NCI-H2029 treated with DMSO at 0.1 percent for 48 hours (cell line): Measurements from ENCODE around the gene SAMMSON.

Source experiments
- DNase-seq: peaks from one replicate; lab custom pipeline; 2025; lab: John Stamatoyannopoulos, UW

SAMMSON gene

DNA sequence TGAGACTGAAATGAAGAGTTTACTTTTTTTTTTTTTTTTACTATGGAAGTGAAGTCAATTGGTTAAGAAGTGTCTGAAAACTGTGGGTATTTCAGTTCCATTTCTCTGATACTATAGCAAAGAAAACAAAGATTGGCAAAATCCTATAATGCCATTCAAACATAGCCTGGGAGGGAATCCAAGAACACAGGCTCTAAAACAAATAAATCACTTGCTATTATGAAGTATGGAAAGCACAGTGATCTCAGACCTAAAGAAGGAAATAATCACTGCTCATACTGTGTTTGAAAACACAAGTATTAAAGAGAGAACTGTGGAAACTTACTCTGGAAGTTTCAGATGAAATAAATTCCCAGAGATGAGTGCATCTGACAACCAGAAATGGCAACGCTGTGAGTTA, 12.0 kb downstream of the SAMMSON start:
- no peak for DNase-seq

DNA sequence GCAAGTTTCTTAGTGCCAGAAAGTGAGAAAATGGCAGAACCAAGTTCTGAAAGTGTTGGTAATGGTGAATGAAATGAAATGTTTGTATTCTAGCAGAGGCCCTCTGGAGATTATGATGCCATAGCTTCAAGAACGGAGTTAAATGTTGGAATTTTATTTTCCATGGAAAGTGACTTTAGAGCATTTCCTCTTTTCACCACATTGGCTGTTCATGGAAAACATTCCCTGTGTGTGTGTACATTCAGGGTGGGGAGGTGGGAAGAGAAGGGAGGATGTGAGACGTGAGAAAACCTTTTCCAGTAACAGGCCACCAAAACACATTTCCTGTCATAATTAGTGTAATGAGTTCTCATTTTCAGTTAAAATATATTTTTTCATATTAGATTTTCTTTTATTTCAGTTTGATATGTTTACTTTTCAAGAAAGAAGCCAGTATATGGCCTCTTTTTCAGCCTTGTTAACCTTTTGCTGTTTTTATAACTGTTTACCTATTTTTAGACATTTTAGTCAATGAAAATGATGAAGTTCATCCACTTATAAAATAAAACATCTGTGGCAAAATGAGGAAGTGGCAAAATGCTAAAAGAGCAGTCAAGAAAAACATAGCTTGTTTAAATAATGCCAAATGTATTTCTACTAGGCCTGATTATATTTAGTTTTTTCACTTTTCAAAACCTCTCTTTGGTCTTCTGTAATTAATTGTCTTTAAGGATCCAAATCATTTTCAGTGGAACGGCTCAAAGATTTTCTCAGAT, 21.6 kb downstream of the SAMMSON start:
- DNase-seq = no peak

DNA sequence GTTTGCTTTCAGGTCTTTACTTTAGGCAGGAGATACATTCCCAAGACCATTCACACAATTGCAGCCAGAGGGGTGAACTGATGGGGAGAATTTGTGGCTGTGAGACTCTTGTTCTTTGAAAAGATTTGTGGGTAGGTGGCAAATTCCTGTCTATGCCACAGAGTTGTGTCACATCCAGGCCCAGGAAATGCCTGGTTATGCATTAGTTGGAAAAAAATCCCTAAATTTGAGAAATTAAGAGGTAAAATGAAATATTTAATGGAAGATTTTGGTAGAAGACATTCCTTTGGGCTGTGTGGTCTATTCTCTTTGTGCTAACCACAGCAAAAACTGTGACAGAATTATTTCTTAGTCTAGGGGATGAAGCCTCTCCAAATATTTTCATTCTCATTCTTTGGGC, 28.8 kb downstream of the SAMMSON start:
- DNase-seq = no peak

DNA sequence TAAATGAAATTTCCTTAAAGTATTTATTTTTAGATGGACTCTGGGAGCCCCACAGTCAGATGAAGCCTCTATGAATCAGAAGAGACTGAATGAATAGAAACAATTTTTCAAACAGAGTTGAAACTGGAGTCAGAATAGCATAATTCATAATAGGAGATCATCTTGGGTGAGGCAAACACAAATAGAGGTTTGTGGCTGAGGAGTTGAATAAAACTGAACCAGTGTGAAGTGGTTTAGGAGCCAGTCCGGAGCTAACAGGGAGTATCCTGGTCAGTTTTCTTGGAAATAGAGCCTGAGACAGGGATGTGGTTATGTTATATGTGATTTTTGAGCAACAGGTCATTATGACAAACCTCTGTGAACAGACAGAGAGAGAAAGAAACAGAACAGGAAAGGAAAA, 39.2 kb downstream of the SAMMSON start:
- no peak for DNase-seq

DNA sequence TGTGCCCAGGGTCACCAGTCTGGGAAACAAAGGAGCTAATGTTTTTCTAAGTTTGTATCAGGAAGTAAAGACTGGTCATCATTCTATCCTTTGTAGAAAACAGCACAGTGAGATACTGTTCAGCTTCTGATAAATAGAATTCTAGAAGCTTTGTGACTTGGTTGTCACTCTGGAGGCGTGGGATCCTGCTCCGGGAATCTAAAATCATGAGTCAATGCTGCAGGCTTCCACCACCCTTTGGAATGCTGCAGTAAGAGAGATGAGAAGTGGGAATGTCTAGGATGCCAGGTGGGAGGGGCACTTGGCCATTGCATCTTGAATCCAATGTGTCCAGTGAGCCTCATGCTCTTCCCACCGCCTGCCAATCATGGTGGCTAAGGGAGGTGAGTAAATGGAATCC, 40.9 kb downstream of the SAMMSON start:
- no peak for DNase-seq

DNA sequence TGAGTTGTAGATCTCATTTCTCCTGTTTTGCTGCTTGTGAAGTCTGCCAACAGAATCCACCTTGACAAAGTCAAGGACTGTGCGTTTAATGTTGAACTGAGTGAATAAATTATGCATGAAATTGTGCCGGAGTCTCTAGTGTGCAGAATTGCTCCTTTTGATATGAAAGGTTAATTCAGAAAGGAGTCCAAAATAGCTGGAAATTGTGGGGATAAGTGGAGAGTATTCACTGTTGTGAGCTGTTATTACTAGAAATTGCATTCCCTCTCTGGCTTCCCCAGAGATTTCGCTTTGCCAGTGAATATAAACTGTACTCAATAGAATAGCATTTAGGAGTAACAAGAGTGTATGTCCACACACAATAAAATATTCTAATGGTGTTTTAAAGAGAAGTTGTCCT, 43.1 kb downstream of the SAMMSON start:
- DNase-seq = no peak

DNA sequence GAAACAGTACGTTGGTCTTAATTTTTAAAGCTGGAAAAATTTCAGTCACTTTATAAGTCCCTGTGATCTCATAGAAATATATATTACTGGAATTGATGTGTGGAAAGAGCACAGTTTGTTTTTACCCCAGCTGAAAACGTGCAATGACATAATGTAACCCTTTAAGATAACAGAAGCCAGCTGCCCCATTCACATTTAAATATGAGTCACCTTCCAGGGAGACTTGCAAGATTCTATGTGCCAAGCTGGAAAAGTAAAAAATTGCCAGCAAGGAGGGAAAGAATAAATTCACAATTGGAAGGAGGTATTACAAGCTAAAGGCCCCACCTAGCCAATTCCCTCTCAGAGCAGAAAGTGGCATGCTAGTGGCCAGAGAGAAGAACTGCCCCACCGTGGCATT, 50.2 kb downstream of the SAMMSON start:
- no peak for DNase-seq

DNA sequence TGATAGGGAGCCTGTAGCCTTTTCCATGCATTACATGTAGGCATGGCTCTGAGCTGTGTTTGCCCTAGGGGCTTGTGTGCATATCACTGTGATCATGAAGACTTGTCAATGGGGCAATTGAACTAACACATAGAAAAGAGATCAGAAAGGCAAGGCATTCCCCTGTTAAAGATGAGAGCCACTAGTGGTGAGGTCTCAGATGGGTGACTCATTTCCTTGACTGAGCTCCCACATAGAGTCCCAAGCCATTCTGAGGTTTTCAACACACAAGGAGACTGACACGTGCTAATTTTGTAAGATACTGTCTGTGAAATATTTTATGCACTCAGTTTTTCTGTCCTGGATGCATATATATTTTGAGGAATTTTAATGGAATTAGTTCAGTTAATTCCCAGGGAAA, 53.8 kb downstream of the SAMMSON start:
- DNase-seq = no peak

DNA sequence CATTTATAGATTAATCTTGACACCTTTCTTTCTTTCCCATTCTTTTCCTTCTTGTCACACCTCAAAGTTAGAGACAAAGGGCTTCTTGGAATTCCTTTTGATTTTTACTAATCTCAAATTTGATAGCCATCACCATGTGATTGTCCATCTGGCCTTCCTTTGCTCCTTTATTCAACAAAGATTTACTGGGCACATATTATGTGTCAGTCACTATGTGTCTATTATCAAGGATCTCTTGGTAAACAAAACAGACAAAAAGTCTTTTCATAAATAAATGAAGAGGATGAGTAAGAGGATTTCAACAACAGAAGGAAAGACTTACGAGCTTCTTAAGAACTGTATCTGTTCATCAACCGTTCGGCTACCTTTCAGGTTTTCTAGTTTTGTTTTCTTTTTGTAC, 56.5 kb downstream of the SAMMSON start:
- no peak for DNase-seq

DNA sequence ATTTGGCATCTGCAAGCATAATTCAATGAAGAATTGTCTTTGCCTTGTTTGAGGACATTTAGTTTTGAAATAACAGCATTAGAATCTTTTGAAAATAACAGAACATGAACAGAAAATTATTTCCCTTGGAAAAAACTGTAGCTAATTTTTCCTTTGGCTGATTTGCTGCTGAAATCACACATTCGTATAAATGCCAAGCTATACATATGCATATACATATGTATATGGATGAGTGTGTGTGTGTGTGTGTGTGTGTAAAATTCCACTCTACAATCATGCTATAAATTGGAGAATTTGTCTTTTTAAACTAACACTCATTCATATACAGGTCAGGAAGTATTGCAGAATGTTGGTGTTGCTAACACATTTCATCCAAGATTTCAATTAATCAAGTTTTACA, 57.9 kb downstream of the SAMMSON start:
- no peak for DNase-seq

DNA sequence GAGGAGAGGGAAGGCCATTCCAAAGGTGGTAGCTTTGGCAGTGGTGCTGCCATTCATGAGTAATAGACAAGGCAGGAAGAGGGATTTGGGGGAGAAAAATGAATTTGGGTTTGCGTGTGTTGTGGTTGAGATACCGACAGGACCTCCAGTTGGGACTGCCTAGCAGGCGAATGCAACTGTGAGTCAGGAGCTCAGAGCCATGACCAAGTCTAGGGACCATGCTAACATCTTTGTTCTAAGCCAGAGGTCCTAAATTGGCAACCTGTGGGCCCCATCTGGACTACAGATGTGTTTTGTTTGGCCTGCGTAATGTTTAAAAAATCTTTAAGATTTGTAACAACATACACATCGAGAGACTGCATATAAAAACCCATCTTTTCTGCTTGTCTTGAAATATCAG, 61.6 kb downstream of the SAMMSON start:
- DNase-seq = no peak

DNA sequence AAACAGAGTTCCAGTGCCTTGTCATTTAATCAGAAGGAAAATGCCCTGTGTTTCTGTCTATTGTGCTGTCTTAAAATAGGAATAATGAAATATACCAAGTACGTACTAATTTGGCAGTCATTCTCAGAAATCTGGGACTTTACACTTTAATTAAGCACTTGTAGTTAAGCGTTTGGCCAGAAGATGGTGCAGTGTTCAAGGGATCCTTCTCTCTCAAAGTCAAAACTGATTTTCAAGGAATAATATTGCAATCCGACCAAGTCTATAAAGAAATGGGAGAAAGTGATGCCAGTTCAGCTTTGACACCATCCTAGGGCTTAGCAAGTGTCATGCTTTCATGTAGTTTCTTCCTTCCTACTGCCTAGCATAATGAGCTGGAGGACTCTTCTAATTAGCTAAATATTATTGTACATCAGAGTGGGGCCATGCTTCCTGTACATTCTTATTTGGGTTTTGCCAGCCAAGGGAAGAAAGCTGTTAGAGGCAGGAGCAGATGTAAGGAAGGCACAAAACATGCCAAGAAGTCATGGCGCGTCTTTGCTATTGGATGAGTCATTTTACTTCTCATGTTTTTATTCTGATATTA, 64.8 kb downstream of the SAMMSON start:
- DNase-seq = no peak

DNA sequence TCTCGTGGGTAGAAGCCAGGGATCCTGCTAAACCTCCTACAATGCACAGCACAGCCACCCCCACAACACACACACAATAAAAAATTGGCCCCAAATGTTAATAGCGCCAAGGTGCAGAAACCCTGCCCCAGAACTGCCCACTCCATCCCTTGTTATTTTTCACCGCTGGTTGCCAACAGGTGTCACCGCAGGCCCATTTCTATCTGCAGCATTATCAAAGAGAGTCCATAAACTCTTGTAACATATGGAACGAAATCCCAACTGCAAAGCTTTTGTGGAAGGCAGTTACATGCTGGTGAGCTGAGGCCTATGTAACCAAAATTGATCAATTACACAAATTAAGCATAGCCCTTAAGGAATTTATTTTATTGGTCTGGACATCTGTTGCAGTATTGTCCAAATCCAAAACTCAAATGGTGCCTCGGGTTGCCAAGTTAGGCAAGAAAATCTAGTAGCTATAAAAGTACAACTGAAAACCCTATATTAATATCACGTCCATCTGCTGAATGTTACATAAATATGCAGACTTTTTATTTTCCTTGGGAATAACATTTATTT, 66.2 kb downstream of the SAMMSON start:
- DNase-seq = no peak

DNA sequence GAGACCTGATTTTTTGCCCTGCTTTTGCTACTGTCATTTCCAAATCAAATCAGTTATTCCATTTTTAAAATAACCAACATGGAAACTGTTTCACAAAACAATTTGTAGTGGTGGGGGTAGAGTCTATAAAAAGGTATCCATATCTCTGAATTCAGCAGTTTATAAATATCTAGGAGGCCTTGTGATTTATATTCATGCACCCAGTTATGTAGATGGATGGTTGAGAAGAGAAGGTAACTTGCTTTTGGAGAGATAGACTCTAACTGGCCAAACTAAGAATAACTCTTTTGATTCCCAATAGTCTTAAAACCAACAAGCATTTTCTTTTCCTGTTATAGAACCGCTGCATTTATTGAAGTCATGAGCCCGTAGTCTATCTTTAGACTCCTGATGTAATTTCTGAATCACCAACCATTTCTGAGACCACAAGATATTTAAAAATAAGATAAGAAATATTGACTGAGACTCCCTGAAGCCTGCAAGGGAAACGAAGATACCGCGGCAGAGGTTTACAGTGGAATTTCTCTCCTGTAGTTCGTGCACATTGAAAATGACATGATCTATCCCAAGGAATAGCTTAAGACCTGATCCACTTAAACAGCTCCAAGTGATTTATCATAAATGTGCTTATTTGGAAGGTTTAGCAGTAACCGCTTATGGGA, 68.5 kb downstream of the SAMMSON start:
- DNase-seq = no peak

DNA sequence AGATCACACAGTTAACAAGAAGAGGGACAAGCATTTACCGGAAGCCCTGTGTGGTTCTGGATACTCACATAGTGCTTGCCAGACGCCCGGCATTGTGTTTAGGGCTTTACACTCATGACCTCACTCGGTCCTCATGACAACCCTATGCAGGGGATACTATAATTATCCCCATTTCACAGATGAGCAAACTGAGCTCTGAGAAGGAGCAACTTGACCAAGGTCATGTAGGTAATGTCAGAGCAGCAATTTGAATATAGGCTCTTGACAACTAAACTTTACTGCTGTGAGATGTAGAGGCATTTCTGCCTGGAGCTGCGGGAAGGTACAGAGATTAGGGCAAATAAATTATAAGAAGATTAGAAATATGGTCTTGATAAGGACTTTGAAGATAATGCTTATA, 70.0 kb downstream of the SAMMSON start:
- no peak for DNase-seq

DNA sequence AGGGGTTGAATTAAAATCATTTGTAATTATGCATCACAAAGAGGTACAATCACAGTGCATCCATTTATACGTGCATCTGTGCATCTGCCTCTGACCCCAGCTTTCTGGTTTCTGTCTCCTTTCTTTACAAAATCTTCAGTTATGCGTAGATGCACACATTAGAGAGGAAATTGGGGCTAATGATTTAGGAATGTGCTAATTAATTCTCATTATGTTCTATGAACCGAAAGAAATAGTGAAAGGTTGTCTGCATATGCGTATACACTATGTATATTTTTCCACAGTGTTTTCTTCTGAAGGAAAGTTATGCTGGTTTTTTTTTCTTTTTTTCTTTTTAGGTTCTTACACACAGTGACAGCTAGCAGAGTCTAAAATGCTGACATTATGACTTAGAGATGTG, 71.6 kb downstream of the SAMMSON start:
- no peak for DNase-seq

DNA sequence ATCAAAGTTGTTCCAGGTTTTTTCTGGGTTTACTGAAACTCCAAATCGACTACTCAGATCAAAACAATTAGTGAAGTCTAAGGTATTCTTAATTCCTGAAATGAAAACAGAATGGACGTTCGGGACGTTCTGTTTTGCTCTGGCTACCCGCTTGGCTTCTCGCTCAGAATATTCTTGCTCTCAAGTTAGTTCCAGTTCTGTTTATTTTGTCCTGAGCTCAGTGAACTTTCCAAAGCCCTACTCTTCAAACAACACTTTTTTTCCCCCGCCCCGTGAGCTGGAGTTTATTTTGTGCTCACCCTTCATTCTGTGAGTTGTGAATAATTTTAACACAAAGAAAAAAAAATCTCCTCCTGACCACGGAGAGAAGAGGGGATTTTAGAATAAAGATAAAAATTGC, 72.6 kb downstream of the SAMMSON start:
- DNase-seq = no peak

DNA sequence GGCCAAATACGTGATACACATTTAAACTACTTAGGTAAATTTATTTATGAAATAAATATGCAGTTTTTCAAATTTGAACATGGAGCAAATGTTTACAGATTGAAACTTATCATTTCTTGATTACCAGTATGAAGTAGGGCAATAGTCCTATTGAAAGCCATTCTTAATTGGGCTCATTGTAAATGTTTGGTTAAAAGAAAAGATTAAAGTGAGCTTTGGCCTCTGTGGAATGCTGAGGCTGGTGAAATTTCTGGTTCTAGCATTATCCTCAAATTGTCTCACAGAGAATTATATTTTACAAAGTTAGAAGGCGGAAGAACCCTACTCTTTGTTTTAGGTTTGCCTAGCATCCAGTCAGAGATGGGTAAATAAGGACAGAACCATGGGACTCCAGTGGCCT, 73.2 kb downstream of the SAMMSON start:
- no peak for DNase-seq

DNA sequence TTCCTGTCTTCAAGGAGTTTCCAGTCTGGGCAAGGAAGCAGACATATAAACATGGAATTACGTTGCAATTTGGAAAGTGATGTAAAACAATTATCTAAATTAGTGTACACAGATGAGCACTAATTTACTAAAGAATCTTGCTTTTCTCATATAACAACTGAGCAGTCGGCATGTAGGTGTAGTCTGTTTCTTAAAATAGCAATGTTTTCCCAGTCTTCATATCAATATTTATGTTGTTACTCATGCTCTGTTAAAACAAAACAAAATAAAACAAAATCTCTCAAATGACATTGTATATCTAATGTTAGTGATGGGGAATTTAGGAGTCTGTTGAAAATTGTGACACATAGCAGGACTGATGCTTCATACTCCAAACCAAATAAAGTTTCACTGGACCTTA, 75.6 kb downstream of the SAMMSON start:
- no peak for DNase-seq

DNA sequence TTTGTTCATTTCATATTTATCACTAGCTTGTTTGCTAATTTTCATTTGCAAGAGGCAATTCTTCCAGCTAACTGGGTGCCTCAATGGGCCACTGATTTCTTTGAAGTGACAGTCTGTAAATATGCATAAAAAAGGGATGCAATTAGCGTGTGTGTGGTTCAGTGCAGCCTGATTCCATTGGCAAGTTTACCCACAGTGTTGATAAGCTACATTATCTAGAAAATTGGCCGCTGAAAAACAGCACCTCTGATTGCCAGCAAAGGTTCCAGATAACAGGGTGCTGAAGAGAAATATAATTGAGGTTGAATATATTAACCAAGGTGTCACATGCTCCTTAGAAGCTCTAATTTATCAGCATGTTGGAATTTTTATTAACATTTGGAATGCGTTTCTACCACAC, 76.9 kb downstream of the SAMMSON start:
- DNase-seq = no peak

DNA sequence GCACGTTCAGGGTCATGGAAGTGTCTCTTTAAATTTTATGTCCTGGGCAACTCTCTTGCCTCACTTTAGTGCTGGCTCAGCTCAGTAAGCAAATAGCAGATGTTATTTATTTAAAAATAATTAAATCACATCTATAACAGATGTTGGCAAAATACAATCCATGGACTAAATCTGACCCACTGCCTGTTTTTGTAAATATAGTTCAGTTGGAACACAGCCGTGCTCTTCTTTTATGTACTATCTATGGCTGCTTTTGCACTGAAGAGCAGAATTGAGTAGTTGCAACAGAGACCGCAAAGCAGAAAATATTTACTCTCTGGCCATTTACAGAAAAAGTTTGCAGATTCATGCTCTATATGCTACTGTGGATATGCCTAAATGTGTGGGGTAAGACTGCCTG, 79.2 kb downstream of the SAMMSON start:
- no peak for DNase-seq

DNA sequence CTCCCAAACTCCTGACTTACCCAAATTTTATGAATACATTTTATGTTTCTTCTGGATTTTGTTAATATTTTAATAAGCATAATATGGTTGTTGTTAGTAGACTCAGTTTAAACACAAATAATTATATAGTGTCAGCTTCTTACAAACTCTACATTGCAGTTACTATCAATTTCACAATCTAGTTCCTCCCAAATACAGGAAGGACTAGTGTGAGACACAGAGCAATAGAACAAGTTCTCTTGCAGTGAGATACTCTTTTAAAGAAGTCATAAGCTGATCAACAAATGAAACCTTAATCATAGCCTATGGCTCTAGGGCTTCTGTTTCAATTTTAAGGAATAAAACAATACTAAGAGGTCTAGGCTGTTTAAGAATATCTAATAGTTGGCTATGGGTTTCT, 86.1 kb downstream of the SAMMSON start:
- DNase-seq = no peak

DNA sequence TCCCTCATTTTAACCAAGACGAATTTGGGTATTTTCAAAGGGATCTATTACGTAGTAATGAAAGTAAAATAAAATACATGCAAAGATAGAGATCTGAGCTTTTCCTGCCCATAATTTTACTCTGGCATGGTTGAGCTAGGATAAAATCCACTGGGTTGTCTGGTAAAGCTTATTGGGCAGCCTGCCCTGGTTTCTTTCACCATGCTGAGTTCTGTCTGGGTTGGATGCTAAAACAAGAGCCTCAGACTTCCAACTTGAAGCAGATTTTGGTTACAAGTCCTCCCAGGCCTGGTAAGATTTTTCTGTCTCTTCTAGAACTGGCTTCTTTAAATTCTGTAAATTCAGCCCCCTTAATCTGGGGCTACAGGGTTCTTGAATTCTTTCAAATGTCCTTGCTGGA, 86.8 kb downstream of the SAMMSON start:
- no peak for DNase-seq
